ENCODE measurements around the gene ARHGAP1.
"Not testable (repeated sequence)": the region's sequence is repeated elsewhere in the genome, so short reads cannot be mapped to it uniquely, and the experiment has no call there.

ARHGAP1 gene

GRCh38 chr11:46722566-46723358 is 22.3 kb upstream of the ARHGAP1 start:
- DNase-seq = no peak

GRCh38 chr11:46721286-46721685 is 20.9 kb upstream of the ARHGAP1 start:
- no peak for DNase-seq

- no peak for DNase-seq
These were observed 19.3 kb upstream of the ARHGAP1 start for GRCh38 chr11:46719543-46720218.

- DNase-seq = no peak
These were observed 18.7 kb upstream of the ARHGAP1 start, which contains the start of gene F2 for GRCh38 chr11:46719048-46719542. Gene F2 (plus strand): TSS chr11:46719213. CDS start chr11:46719236, 23 bp downstream.

GRCh38 chr11:46718155-46719019 is 18.0 kb upstream of the ARHGAP1 start:
- DNase-seq = no peak

GRCh38 chr11:46717825-46718154 is 17.4 kb upstream of the ARHGAP1 start:
- not testable (repeated sequence) for DNase-seq

- DNase-seq = no peak
These were observed 12.6 kb upstream of the ARHGAP1 start for GRCh38 chr11:46712874-46713576.

- no peak for DNase-seq
These were observed 10.9 kb upstream of the ARHGAP1 start for GRCh38 chr11:46711303-46711702.

- no peak for DNase-seq
These were observed 10.4 kb upstream of the ARHGAP1 start for GRCh38 chr11:46710821-46711269.

GRCh38 chr11:46709351-46709750 is 8.9 kb upstream of the ARHGAP1 start:
- not testable (repeated sequence) for DNase-seq

GRCh38 chr11:46706886-46707285 is 6.5 kb upstream of the ARHGAP1 start:
- DNase-seq = no peak

GRCh38 chr11:46705070-46705688 is 4.8 kb upstream of the ARHGAP1 start:
- DNase-seq = no peak

- DNase-seq = no peak
These were observed 747 bp upstream of the ARHGAP1 start for GRCh38 chr11:46701078-46701654.

- no peak for DNase-seq
These were observed 1.8 kb downstream of the ARHGAP1 start for GRCh38 chr11:46698597-46698996.

- DNase-seq = no peak
These were observed 2.7 kb downstream of the ARHGAP1 start for GRCh38 chr11:46697723-46698122.

- no peak for DNase-seq
These were observed 3.1 kb downstream of the ARHGAP1 start for GRCh38 chr11:46697303-46697702.

- DNase-seq = no peak
These were observed 4.2 kb downstream of the ARHGAP1 start for GRCh38 chr11:46696212-46696558.

GRCh38 chr11:46695345-46696211 is 4.8 kb downstream of the ARHGAP1 start:
- no peak for DNase-seq

GRCh38 chr11:46694607-46695006 is 5.8 kb downstream of the ARHGAP1 start:
- no peak for DNase-seq

GRCh38 chr11:46694072-46694471 is 6.3 kb downstream of the ARHGAP1 start:
- DNase-seq = no peak

- DNase-seq = no peak
These were observed 6.8 kb downstream of the ARHGAP1 start for GRCh38 chr11:46693597-46694012.
